Activated CD4-positive, alpha-beta T cell treated with anti-CD3 and anti-CD28 coated beads, Interleukin-2, amount 10 ng/mL, durations not matched to agents 7 days and 5 days (primary cell): ENCODE results near the gene KLK6. TPM values are rescaled to one million over a fixed set of nuclear protein-coding genes. Genes with fewer than 3 reads are reported as not detected.

Source experiments
- CTCF ChIA-PET: fragments of 350-600 bp; sonication (Branson Sonifier 250); formaldehyde crosslinking; loops from one replicate; lab custom pipeline; 2021; ENCODE audit warnings: antibody characterized with exemption; lab: Charles Lee
- POLR2A ChIA-PET: fragments of 350-600 bp; sonication (Branson Sonifier 250); formaldehyde crosslinking; loops from one replicate; lab custom pipeline; 2021; ENCODE audit warnings: antibody characterized with exemption; lab: Charles Lee
- DNase-seq: peaks from one replicate; pipeline ENCODE4 v3.0.0-alpha.2; 2020
- H3K27ac Mint-ChIP-seq: one replicate; pipeline ENCODE4 v1.8.0; 2021; ENCODE audit warnings: mild to moderate bottlenecking, moderate library complexity, mixed read lengths
- H3K27me3 Mint-ChIP-seq: one replicate; pipeline ENCODE4 v1.8.0; 2021; ENCODE audit warnings: mixed read lengths
- H3K36me3 Mint-ChIP-seq: one replicate; pipeline ENCODE4 v1.8.0; 2021; ENCODE audit warnings: low read depth, mixed read lengths
- H3K4me1 Mint-ChIP-seq: one replicate; pipeline ENCODE4 v1.8.0; 2021; ENCODE audit warnings: mixed read lengths
- H3K4me3 Mint-ChIP-seq: one replicate; pipeline ENCODE4 v1.8.0; 2021; ENCODE audit warnings: mild to moderate bottlenecking, moderate library complexity, mixed read lengths
- H3K9me3 Mint-ChIP-seq: one replicate; pipeline ENCODE4 v1.8.0; 2021; ENCODE audit warnings: mixed read lengths
- total RNA-seq, 2 experiments: library from RNA; stranded (reverse); gene quantifications; one replicate each; pipeline ENCODE4 v1.2.3, GENCODE V29; 2021

The KLK6 gene
- total RNA-seq, 2 experiments from 2014 or later = not detected

DNA sequence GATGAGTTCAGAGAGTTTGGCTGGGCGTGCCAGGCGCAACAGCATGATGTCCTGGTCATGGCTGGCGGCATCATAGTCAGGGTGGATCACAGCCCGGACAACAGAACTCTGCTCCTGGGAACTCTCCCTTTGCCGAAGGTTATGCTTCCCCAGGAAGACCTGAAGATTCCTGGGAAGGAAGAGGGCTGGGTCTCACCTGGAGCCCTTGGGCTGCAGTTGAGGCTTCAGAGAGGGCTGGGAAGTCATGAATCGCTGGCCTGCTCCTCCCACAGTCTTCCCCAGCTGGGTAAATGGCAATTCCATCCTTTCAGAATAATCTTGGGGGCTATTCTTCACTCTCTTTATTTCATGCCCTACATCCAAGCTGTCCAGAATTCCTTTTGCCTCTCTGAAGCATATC, 6.0 kb downstream of the KLK6 start:
- Mint-ChIP-seq H3K4me1 (no peaks in the 10 kb centered on the region), H3K27me3 (peaks cover 2% of the 10 kb centered on the region), H3K36me3 (no peaks in the 10 kb centered on the region), H3K27ac (no peak overlapping the region), H3K9me3 (peaks cover 14% of the 10 kb centered on the region), H3K4me3 (no peak overlapping the region)
- DNase-seq = no peak
- ChIA-PET CTCF (interaction anchor here (0.6 kb wide), 1 partner anchor 370 kb away, joined by 4 read pairs; no protein-coding TSS in a partner anchor), POLR2A (no interaction called here)

DNA sequence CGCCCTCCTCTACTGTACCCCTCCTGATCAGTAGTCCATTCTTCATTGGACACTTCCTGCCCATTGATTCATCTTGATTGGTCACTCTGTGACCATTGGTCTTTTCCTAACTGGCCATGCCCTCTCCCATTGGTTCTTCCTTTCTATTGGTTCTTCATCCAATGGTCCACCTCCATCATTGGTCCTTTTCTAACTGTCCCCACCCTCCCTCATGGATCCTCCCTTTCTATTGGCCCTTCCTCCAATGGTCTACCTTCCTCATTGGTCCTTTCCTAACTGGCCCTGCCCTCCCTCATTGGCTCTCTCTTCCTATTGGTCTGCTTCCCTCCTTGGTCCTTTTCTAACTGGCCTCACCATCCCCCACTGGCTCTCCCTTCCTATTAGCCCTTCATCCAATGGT, 7.1 kb downstream of the KLK6 start:
- Mint-ChIP-seq H3K27ac (no peak overlapping the region), H3K4me1 (no peaks in the 10 kb centered on the region), H3K4me3 (no peak overlapping the region), H3K27me3 (peaks cover 2% of the 10 kb centered on the region), H3K9me3 (peaks cover 14% of the 10 kb centered on the region), H3K36me3 (no peaks in the 10 kb centered on the region)
- CTCF ChIA-PET = no interaction called here
- POLR2A ChIA-PET = no interaction called here
- no peak for DNase-seq

GRCh38 chr19:50959731-50960500, 9.5 kb downstream of the KLK6 start:
- H3K4me1 Mint-ChIP-seq = no peaks in the 10 kb centered on the region
- H3K27me3 Mint-ChIP-seq = peaks cover 2% of the 10 kb centered on the region
- no peak for DNase-seq
- H3K9me3 Mint-ChIP-seq = peaks cover 14% of the 10 kb centered on the region
- CTCF ChIA-PET = no interaction called here
- POLR2A ChIA-PET = no interaction called here
- H3K27ac Mint-ChIP-seq = no peak overlapping the region
- no peaks in the 10 kb centered on the region for H3K36me3 Mint-ChIP-seq
- H3K4me3 Mint-ChIP-seq = no peak overlapping the region

DNA sequence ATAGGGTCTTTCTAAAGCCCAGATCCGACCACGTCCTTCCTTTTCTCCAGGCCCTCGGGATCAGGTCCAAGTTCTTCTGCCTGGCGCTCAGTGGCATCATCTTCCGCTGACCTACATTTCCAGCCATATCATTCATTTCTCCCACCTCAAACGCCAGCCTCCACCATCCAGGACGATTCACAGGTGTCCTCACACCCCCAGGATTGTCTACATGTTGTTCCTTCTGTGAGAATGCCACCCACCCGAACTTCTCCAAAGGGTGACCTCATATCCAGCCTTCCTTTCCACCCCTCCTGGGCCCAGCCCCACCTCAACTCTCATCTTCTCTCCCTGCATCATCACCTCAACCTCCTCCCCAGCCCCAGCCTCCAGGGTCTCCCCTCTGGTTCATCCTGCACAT, 11.8 kb downstream of the KLK6 start:
- H3K4me3 Mint-ChIP-seq = no peak overlapping the region
- no peaks in the 10 kb centered on the region for H3K36me3 Mint-ChIP-seq
- ChIA-PET POLR2A (no interaction called here), CTCF (no interaction called here)
- no peaks in the 10 kb centered on the region for H3K4me1 Mint-ChIP-seq
- no peak for DNase-seq
- peaks cover 9% of the 10 kb centered on the region for H3K9me3 Mint-ChIP-seq
- H3K27ac Mint-ChIP-seq = no peak overlapping the region
- peaks cover 3% of the 10 kb centered on the region for H3K27me3 Mint-ChIP-seq

- H3K27me3 Mint-ChIP-seq = peaks cover 1% of the 10 kb centered on the region
- POLR2A ChIA-PET = no interaction called here
- H3K36me3 Mint-ChIP-seq = no peaks in the 10 kb centered on the region
- peak within 1 kb of the TSS; percentile 3 for H3K27ac Mint-ChIP-seq
- CTCF ChIA-PET = no interaction called here
- no peak for DNase-seq
- no peaks in the 10 kb centered on the region for H3K4me1 Mint-ChIP-seq
- H3K9me3 Mint-ChIP-seq = no peaks in the 10 kb centered on the region
- H3K4me3 Mint-ChIP-seq = no peak within 1 kb of the TSS
Measured at GRCh38 chr19:50952910-50953309, 16.5 kb downstream of the KLK6 start, which contains the start of gene KLK5. KLK5 (minus strand) TSS chr19:50953038; CDS start chr19:50952657, 381 bp downstream.

- H3K27me3 Mint-ChIP-seq = peaks cover 7% of the 10 kb centered on the region
- no peaks in the 10 kb centered on the region for H3K36me3 Mint-ChIP-seq
- H3K9me3 Mint-ChIP-seq = no peaks in the 10 kb centered on the region
- H3K4me1 Mint-ChIP-seq = no peaks in the 10 kb centered on the region
- CTCF ChIA-PET = no interaction called here
- no peak overlapping the region for H3K4me3 Mint-ChIP-seq
- POLR2A ChIA-PET = no interaction called here
- no peak for DNase-seq
- H3K27ac Mint-ChIP-seq = no peak overlapping the region
Measured at GRCh38 chr19:50949861-50950260, 19.5 kb downstream of the KLK6 start.

DNA sequence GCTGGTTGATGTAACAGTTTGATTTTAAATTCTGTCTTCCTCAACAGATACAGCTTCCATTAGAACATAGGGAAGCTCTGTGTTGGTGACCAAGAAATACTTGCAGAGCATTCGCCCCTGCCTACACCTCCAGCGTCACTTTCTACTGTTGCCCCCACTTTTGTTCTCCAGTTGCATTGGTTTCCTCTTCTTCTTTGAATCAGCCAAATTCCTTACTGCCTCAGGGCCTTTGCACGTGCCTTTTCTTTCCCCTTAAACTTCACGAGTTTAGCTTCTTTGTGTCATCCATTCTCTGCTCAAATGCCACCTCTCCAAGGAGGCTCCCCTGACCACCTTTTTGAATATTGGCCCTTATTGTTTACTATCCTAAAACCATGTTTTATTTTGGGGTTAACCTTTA, 22.3 kb downstream of the KLK6 start:
- Mint-ChIP-seq H3K27me3 (peaks cover 6% of the 10 kb centered on the region), H3K27ac (no peak overlapping the region), H3K4me1 (no peaks in the 10 kb centered on the region), H3K9me3 (no peaks in the 10 kb centered on the region), H3K4me3 (no peak overlapping the region), H3K36me3 (no peaks in the 10 kb centered on the region)
- ChIA-PET POLR2A (no interaction called here), CTCF (interaction anchor here (0.5 kb wide), 2 partner anchors 25 to 489 kb away, joined by 3 read pairs; no protein-coding TSS in a partner anchor)
- no peak for DNase-seq

DNA sequence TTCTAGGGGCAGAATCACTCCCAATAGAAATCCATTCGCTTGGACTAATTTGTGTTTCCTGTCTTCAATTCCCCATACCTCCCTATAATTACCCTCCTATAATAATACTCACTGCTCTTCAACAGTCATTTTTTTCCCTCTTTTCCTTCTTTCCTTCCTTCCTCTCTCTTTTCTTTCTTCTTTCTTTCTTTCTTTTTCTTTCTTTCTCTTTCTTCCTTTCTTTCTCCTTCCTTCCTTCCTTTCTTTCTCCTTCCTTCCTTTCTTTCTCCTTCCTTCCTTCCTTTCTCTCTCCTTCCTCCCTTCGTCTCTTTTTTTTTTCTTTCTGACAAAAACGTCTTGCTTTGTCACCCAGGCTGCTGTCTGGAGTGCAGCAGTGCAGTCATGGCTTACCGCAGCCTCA, 24.6 kb downstream of the KLK6 start:
- DNase-seq = no peak
- Mint-ChIP-seq H3K4me1 (no peaks in the 10 kb centered on the region), H3K27me3 (peaks cover 6% of the 10 kb centered on the region), H3K36me3 (no peaks in the 10 kb centered on the region), H3K27ac (no peak overlapping the region), H3K9me3 (no peaks in the 10 kb centered on the region), H3K4me3 (no peak overlapping the region)
- POLR2A ChIA-PET = no interaction called here
- CTCF ChIA-PET = no interaction called here

DNA sequence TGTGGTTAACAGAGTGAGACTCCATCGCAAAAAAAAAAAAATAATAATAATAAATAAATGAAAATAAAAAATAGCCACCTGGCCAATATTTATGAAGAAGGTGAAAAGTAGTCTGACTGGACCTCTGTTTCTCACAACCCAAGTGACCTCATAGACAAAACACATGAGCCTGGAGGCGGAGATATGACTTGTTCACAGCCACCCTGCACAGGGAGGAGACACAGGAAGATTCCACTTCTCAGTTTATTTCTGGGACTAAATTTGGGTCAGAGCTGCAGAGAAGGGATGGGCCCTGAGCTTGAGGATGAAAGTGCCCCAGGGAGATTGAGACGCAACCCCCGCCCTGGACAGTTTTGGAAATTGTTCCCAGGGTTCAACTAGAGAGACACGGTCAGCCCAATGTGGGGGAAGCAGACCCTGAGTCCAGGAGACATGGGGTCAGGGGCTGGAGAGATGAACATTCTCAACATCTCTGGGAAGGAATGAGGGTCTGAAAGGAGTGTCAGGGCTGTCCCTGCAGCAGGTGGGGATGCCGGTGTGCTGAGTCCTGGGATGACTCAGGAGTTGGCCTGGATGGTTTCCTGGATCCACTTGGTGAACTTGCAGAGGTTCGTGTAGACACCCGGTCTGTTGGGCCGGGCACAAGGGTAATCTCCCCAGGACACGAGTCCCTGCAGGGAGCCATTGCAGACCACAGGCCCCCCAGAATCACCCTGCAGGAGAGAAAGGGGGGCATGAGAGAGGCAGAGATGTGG, 26.1 kb downstream of the KLK6 start:
- no peak overlapping the region for H3K27ac Mint-ChIP-seq
- H3K36me3 Mint-ChIP-seq = no peaks in the 10 kb centered on the region
- peaks cover 6% of the 10 kb centered on the region for H3K27me3 Mint-ChIP-seq
- DNase-seq = no peak
- peaks cover 2% of the 10 kb centered on the region for H3K9me3 Mint-ChIP-seq
- no peak overlapping the region for H3K4me3 Mint-ChIP-seq
- no peaks in the 10 kb centered on the region for H3K4me1 Mint-ChIP-seq
- POLR2A ChIA-PET = no interaction called here
- CTCF ChIA-PET = no interaction called here

- H3K36me3 Mint-ChIP-seq = no peaks in the 10 kb centered on the region
- no peak for DNase-seq
- H3K4me3 Mint-ChIP-seq = no peak overlapping the region
- H3K9me3 Mint-ChIP-seq = peaks cover 2% of the 10 kb centered on the region
- no peak overlapping the region for H3K27ac Mint-ChIP-seq
- H3K27me3 Mint-ChIP-seq = no peaks in the 10 kb centered on the region
- POLR2A ChIA-PET = no interaction called here
- no peaks in the 10 kb centered on the region for H3K4me1 Mint-ChIP-seq
- CTCF ChIA-PET = interaction anchor here (0.6 to 0.9 kb wide), 2 partner anchors 18 to 77 kb away, joined by 3 to 4 read pairs; no protein-coding TSS in a partner anchor
Measured at GRCh38 chr19:50939596-50939995, 29.8 kb downstream of the KLK6 start.

DNA sequence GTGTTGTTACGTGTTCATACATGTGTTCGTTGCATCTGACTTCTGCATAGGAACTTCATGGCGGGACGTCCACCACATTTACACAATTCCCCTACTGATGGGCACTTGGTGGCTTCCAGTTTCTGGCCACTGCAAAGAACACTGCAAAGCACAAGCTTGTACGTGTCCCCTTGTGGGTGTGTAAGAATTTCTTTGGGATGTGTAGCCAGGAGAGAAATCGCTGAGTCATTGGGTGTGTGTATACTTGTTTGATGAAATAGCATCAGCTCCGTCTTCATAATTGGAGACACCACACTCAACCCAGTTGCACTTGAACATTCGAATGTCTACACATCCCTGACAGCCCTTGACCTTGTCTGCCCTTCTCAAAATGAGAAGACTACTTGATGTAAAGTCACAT, 35.8 kb downstream of the KLK6 start:
- Mint-ChIP-seq H3K36me3 (no peaks in the 10 kb centered on the region), H3K4me1 (peaks cover 4% of the 10 kb centered on the region), H3K9me3 (no peaks in the 10 kb centered on the region), H3K4me3 (no peak overlapping the region), H3K27ac (no peak overlapping the region), H3K27me3 (peaks cover 13% of the 10 kb centered on the region)
- DNase-seq = no peak
- POLR2A ChIA-PET = no interaction called here
- CTCF ChIA-PET = interaction anchor here (1.2 kb wide), 1 partner anchor 163 kb away, joined by 4 read pairs; no protein-coding TSS in a partner anchor

DNA sequence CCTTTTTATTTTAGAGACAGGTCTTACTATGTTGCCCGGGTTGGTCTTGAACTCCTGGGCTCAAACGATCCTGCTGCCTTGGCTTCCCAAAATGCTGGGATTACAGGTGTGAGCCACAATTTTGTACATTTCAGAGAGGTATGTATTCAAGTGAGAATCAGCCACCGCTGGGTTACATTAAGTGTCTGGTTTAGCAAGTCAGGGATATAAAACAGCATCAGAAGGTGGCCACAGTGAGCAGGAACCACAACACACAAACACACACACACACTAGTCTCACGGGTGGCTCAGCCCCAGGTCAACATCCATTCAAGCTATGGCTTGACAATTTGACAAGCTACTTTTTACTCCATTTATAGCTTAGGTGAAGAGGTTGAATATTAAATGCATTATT, 36.7 kb downstream of the KLK6 start:
- no peak for DNase-seq
- H3K27me3 Mint-ChIP-seq = peaks cover 13% of the 10 kb centered on the region
- ChIA-PET CTCF (interaction anchor here (1.2 kb wide), 1 partner anchor 164 kb away, joined by 4 read pairs; no protein-coding TSS in a partner anchor), POLR2A (interaction anchor here (0.5 kb wide), 1 partner anchor 1269 kb away, joined by 3 read pairs; no protein-coding TSS in a partner anchor)
- no peaks in the 10 kb centered on the region for H3K9me3 Mint-ChIP-seq
- H3K27ac Mint-ChIP-seq = no peak overlapping the region
- no peak overlapping the region for H3K4me3 Mint-ChIP-seq
- H3K4me1 Mint-ChIP-seq = peaks cover 4% of the 10 kb centered on the region
- H3K36me3 Mint-ChIP-seq = no peaks in the 10 kb centered on the region
